ENCODE results near the gene CAMK1D. TPM values are rescaled to one million over a fixed set of nuclear protein-coding genes. Genes with fewer than 3 reads are reported as not detected.
"Not testable (repeated sequence)": the region's sequence is repeated elsewhere in the genome, so short reads cannot be mapped to it uniquely, and the experiment has no call there.

Gene CAMK1D
- total RNA-seq, 1 experiment from 2014 or later = 0.15 TPM

DNA sequence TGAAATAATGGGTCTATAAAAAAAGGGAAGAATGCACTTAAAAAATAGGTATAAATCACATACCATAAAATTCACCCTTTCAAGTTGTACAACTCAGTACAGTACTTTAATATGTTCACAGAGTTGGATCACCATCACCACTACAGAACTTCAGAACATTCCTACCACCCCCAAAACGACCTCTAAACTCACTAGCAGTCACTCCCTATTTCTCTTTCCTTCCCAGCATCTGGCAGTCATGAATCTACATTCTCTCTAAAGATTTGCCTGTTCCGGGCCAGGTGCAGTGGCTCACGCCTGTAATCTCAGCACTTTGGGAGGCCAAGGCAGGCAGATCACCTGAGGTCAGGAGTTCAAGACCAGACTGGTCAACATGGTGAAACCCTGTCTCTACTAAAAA is 394.1 kb downstream of the CAMK1D start:
- DNase-seq (ENCODE audit: low spot score) = not testable (repeated sequence)

DNA sequence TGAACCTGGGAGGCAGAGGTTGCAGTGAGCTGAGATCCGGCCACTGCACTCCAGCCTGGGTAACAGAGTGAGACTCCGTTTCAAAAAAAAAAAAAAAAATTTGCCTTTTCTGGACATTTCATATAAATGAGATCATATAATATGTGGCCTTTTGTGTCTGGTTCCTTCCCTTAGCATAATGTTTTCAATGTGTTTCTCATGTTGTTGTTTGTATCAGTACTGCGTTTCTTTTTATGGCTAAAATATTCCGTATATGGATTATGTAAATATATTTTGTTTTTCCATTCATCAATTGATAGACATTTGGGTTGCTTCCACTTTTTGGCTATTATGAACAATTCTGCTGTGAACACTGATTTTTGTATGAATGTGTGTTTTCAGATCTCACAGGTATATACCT is 394.6 kb downstream of the CAMK1D start:
- DNase-seq (ENCODE audit: low spot score) = no peak

DNA sequence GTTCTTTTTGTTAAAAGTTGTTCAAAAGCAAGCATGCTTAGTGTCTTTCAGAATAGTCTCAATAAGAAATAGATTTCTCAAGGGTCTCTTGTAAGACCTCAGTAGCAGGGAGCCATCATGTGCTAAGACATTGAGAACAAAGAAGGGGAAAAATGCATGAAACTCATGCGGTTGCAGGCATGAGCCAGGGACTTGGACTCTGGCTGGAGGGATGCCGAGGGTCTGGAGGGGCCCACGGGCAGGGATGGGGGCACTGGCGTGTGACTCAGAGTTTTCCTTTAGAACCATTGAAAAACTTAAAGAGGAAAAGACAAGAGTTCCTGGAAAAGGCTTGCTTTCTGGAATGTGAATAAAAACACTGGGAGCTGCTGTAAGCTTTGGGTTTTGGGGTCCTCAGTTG is 398.8 kb downstream of the CAMK1D start:
- no peak for DNase-seq (ENCODE audit: low spot score)

DNA sequence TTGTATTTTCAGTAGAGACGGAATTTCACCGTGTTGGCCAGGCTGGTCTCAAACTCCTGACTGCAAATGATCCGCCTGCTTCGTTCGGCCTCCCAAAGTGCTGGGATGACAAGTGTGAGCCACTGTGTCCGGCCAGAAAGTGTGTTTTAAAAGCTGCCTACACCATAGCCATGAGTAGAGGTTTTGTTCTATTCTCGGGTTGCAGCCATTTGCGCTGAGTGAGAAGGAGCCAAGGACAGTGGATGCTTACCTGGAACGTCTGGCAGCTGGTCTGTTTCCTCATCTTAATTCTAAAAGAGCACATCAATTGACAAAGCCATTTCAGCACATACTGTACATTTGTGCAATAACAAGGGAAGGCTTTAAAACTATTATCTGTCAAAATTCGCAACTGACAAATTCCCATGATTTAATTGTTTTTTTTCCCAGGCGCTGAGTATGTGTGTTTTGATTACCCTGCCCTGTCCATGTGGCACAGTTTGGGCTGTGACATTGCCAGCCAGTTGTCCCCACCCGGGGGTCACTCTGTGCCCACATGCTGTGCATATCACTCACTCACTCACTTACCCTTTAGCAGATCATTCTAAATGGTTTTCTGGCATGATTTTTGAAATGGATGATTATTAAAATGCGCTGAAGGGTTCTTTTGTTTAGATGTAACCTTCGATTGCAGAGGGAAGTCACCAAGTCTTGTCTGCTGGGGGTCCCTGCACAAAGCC is 400.6 kb downstream of the CAMK1D start:
- no peak for DNase-seq (ENCODE audit: low spot score)

DNA sequence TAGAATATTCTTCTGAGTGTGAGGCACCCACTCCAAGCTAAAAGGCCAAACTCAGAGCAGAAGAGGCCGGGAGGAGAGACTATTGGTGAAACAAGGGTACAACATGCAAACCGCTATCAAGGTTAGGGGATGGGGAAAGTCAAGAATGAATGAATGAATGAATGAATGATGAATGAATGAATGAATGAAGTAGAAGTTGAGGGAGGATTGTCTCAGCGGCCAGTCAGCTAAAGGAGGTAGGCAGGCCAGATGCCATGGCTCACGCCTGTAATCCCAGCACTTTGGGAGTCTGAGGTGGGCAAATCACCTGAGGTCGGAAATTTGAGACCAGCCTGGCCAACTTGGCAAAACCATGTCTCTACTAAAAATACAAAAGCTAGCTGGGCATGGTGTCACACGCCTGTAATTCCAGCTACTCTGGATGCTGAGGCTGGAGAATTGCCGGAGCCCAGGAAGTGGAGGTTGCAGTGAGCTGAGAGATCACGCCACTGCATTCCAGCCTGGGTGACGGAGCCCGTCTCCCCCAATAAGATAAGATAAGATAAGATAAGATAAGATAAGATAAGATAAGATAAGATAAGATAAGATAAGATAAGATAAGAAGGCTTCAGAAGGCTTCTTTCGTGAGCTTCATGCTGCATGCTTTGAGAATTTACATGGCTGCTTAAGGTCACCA is 401.3 kb downstream of the CAMK1D start:
- DNase-seq (ENCODE audit: low spot score) = no peak

DNA sequence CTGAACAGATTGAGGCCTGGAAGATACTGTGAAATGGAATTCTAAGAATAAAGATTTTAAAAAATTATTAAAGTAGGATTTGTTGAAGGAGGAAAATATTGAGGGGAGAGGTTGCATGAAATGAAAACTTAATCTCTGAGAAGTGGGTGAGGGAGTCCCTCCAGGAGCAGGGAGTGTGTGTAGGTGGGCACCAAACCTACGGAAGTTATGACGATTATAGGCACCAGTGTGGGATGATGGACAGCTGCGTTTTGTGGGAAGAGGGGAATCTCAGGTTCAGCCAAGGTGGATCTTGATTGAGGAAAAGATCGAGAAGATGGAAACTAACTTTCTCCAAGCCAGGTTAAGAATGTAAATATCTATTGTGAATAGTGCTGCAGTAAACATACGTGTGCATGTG is 405.7 kb downstream of the CAMK1D start:
- no peak for DNase-seq (ENCODE audit: low spot score)

DNA sequence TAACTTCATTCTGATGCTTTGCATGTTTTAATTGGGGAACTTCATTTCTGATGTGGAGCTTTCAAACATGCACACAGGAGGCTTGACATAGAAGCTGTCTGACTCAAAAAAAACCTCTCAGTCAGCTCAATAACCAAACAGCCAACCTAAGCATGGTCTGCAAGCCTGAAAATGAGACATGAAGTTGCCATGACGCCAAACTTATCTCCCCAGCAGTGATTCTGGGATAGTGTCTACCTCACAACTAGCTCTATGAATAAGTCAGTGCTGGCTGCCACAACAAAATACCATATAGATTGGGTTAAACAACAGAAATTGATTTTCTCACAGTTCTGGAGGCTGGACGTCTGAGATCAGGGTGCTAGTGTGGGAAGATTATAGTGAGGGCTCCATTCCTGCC is 408.0 kb downstream of the CAMK1D start:
- no peak for DNase-seq (ENCODE audit: low spot score)

DNA sequence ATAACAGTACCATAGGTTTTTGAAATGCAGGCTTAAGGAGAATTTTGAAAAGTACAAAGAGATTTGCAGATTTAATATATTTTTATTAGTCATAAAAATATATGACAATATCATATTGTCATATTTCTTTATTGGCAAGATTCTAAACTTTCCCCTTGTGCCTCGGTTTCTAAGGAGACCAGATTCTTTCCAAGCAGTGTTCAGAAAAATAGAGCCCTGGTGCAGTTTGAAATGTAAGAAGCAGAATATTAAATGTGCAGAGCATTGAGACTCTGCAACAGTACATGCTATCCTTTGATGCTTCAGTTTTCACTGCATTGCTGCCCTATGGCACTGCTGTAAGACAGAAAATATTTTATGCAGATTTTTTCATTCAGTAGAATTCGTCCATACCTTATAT is 408.9 kb downstream of the CAMK1D start:
- DNase-seq (ENCODE audit: low spot score) = no peak

DNA sequence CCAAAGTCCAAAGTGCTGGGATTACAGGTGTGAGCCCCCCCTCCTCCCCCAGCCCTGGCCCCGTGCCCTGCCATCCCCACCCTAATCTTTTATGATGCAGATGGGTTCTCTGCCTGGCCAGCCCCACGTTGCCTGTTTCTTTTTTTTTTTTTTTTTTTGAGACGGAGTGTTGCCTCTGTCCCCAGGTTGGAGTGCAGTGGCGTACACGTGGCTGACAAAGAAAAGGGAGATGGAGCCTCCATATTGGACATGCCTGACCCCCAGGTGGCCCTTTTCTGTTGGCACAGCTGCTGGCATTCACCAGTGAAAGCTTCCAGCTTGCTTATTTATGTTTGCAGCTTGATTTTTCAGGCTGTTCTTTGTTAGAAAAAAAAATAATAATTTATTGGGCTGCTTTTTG is 416.9 kb downstream of the CAMK1D start:
- no peak for DNase-seq (ENCODE audit: low spot score)

DNA sequence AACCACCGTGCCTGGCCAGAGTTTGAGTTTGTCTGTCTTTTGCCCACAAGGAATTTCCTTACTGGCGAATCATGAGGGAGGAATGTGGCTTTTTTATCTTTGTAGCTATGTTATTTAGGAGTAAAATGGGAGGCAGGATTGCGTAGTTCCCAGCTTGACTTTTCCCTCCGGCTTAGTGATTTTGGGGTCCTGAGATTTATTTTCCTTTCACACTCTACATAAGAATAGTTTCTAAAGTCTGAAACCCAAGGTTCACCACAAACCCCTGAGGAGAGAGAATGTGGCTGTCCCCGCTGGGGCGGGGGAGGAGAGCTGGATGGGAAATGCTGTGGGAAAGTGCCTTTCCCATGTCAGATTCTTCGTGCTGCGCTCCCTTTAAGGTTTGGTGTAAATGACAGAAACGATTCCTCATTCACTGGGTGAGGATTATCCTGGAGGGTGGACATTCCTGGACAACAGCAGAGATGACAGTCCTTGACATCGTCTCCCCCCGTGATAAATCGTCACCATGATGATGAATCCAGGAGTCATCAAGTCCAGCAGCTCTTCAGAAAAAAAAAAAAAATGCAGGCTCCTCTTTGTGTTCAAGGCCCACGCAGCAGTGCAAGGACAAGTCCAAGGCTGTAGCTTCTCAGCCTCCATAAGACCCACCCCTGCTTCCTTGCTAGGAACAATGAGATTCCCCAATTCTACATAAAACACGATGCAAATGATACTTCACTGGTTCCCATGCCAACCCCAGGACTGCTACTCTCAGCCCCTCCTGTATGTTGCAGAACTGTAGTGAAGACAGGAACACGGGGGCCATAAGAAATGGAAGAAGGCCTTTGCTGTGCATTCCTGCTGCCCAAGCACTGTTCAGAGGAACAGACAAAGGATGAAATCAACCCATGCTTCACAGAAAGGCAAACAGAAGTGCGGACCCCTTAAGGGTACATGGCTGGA is 419.1 kb downstream of the CAMK1D start:
- DNase-seq (ENCODE audit: low spot score) = no peak

DNA sequence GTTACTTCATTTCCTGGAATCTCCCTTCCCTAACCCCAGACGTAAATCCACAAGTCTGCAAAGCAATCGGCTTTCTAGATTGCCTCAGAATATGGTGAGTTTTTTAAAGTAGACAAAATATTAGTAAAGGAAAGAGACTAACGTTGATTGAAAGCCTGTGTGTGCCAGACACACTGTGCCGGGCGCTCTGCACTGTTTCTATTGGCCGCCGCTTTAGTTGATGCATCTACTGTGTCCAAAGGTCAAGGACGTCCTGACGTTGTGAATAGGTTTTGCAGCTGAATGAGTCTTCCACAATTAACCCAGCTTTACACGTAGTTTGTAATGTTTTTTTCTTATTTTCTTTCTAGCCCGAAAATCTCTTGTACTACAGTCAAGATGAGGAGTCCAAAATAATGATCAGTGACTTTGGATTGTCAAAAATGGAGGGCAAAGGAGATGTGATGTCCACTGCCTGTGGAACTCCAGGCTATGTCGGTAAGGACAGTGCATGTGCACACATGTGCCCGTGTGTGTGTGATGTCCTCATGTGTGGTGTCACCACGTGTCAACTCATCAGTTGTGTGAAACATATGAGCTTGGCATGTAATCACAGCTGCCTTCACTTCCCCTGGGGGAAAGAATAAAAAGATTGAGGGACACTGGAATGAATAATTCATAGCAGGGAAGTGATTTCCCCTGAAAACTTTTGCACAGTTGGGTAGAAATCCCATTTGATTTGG is 420.1 kb downstream of the CAMK1D start:
- no peak for DNase-seq (ENCODE audit: low spot score)

DNA sequence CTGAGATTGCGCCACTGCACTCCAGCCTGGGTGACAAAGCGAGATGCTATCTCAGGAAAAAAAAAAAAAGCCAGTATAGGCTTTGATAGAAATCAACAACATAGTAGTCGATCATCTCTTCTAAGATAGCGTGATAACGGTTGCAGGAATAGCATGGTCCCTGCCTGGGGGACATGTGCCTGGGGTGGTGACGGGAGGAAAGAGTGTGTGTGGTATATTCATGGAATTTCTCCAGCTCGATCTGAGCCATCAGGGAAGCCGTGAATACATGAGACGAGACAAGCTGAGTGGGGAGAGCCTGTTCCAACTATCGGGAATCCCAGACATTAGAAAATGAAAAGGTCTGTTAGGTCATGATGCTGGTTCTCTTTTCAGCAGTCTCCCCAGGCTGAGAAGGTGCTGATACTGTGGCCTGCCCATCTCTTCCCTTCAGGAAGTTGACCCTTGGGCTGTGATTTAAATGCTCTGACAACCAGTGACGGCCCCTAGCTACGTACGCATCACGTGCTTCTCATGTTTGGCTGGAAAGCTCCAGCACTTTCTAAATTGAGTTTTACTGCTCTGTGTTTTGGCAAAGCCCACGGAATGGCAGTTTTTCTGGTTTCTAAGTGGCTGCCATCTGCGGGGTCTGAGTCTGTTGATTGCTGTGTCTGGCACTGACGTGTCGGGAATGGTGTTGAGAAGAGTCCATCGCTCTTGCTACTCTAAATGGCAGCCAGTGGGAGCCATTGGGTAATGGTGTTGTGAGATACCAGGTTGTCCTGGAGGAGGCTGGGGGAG is 422.8 kb downstream of the CAMK1D start:
- no peak for DNase-seq (ENCODE audit: low spot score)

DNA sequence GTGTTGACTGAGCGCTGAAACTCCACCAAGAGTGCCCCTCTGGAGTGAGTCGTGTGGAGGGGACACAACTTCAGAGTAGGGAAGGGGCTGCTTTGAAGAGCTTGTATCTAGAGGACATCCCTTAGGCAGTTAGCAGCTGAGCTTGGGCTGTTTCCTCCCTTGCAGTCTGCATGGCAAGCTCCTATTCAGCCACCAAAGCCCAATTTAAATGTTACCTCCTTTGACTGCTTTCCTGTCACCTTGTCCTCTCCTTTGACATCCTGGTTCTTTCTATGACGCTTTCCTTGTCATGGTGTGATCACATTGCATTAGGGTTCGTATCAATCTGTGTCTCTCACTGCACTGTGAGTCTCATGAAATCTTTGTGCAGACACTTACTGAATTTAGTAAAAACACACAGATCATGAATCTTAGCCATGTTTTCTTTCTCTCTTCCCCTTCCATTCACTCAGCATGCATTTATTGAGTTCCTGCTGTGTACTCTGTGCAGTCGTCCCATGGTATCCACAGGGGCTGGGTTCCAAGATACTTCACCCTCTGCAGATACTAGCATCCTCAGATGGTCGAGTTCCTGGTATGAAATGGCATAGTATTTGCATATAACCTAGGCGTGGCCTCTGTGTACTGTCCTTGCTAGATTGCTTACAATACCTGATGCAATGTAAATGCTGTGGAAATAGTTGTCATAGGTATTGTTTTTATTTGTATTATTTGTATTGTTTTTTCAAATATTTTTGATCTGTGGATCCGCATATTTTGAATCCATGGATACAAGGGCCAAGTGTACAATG is 423.6 kb downstream of the CAMK1D start:
- no peak for DNase-seq (ENCODE audit: low spot score)

DNA sequence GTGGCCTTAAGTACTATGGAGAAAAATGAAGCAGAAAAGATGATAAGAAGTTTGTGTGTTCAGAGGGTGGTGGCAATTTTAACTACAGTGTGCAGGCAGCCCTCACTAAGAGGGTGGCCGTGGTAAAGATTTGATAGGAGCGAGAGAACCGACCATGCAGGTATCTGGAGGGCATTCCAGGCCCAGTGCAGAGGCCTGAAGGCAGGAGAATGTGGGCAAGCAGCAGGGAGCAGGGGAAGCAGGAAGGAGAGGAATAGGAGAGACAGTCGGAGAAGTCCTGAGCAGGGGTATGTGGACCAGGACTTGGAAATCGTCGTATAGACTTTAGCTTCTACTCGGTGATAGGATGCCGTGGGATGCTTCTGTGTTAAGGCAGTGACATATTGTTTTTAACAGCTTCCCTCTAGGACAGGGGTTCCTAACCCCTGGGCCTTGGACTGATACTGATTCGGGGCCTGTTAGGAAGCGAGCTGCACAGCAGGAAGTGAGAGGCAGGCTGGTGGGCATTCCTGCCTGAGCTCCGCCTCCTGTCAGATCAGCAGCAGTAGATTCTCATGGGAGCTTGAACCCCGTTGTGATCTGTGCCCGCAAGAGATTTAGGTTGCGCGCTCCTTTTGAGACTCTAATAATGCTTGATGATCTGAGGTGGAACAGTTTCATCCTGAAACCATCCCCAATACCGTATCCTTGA is 425.0 kb downstream of the CAMK1D start:
- no peak for DNase-seq (ENCODE audit: low spot score)

DNA sequence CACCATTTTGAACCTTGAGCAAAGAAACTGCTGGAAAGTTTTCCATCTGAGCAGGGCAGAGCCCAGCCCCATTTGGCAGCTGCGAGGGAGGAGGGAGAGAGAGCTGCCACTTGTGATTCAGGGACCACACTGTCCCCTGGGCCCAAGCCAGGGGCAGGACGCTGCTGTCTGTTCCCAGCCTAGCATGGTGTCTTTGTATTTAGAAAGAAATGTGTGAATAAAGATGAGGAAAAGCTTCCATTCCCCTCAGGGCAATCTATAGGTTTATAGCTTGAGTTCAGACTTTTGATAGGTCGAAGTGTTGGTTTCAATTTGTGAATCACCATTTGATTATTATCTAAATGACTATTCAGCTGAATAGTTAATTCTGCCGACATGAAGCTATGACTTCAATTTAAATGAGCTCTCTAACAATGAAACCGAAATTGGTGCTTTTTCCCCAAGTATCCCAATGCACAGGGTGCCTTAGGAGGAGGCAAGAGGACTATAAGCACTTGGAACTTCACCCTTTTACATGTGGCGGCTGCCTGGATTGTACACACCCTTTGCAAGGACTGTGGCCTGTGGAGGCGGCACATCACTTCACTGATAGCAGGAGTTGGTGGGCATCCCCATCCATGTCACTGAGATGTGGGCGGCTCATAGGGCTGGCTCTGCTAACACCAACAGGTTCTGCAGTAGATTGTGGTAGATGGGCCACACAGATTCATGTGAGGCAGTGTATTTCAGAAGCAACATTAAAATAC is 428.7 kb downstream of the CAMK1D start:
- DNase-seq (ENCODE audit: low spot score) = no peak

DNA sequence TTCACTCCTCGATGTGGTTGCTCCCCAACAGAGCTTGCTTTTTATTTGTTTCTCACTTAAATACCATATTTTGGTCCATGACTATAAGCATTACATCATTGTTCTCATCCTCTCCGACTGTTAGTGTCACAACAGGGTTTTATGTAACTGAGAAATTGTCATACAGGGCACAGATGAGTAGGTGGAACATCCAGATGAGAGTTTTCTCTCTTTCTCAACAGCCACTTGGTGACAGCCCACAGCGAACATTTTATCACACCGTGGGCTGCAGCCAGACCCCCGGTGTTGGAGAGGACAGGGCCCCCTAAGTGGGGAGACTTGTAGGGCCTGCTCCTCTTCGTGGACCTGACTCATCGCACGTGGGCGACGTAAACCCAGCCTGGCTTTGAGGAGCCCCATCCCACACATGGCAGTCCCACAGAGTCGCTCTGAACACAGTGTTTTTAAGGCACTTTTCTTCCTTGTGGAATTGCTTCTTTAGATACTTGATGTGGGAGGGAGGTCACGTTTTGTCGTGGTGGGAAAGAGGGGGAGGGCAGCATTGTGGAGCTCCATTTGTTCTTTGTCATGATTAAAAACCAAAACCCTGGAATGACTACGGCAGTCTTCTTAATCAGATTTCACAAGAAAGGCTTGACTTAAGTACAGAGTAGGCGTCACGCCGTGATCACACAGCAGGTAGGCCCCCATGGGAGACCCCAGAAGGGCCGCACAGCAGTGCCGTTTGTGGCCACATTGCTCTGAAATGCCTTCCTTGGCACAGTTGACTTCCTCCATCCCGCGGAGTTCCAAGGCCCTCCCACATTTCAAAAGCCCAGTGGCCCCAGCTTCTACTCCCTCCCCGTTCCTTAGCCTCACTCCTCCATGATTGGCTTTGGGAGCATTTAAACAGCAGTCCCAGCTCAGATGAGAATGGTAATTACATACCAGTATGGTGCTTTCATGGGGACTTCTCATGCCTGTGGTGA is 431.6 kb downstream of the CAMK1D start:
- DNase-seq (ENCODE audit: low spot score) = no peak

DNA sequence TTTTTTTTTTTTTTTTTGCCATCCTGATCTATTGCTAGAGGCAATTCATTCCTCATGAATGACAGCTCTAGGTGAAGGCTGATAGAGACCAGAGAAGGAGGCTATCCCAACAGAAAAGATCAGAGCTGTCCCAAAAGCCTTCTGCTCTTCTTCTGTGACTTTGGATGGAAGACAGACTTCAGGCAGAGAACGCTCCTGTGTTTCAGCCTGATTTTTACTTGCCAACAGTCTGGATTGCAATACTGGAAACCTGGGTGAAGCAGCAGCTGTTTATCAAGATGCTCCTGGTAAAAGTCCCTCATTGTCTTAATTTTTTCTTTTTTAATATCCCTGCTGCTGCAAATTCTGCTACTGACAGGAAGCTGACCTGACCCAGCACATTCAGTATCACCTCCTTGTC is 432.6 kb downstream of the CAMK1D start:
- DNase-seq (ENCODE audit: low spot score) = no peak
